Erythroblast (primary cell): ENCODE measurements around the gene PPP1R3A.

ENCODE experiments used
- GATA1 ChIP-seq: IDR thresholded peaks from 2 replicates; pipeline ENCODE4 v1.6.1; 2011; ENCODE audit warnings: low read depth, mild to moderate bottlenecking, control low read depth, low read length, moderate library complexity
- POLR2A ChIP-seq: IDR thresholded peaks from 2 replicates; pipeline ENCODE4 v1.6.1; 2011; ENCODE audit warnings: mild to moderate bottlenecking, low read length

- TF ChIP-seq POLR2A = no peak
- TF ChIP-seq GATA1 = no peak
Measured at GRCh38 chr7:113892818-113893217, 26.0 kb downstream of the PPP1R3A start.
